Adrenal gland (tissue), 12 donors: ENCODE data around the gene E2F6. TPM values are rescaled to one million over a fixed set of nuclear protein-coding genes. Genes with fewer than 3 reads are reported as not detected.

Experiments
- DNase-seq, 7 donors: peaks; one replicate each; pipeline ENCODE4 v3.0.0-alpha.2; 2019 to 2020
- H3K27ac ChIP-seq, 5 donors: fragments of 200-600 bp; sonication (generic) in 4 of 5; 1 replicate in 3 of 5; 2 replicates in 2 of 5; pipeline versions ENCODE4 v1.5.1 to v1.8.0; 2016 to 2020; ENCODE audit warnings: mild to moderate bottlenecking in 1 of 5
- H3K27me3 ChIP-seq: fragments of 200-600 bp; 2 replicates; pipeline ENCODE4 v1.8.0; 2021
- H3K36me3 ChIP-seq, 2 donors: fragments of 200-600 bp; replicated peaks in 1 of 2; 1 replicate in 1 of 2; 2 replicates in 1 of 2; pipeline versions ENCODE4 v1.5.1 to v1.8.0; 2018 to 2022
- H3K4me1 ChIP-seq, 2 donors: fragments of 200-600 bp; replicated peaks in 1 of 2; 1 replicate in 1 of 2; 2 replicates in 1 of 2; pipeline versions ENCODE4 v1.5.1 to v1.8.0; 2018 to 2021
- H3K4me3 ChIP-seq, 4 donors: fragments of 200-600 bp; sonication (generic) in 3 of 4; one replicate each; pipeline ENCODE4 v1.5.1; 2016 to 2018
- H3K9me3 ChIP-seq, 3 donors: fragments of 200-600 bp; sonication (generic) in 1 of 3; replicated peaks in 1 of 3; 1 replicate in 2 of 3; 2 replicates in 1 of 3; pipeline versions ENCODE4 v1.5.1 to v1.8.0; 2016 to 2021
- POLR2A ChIP-seq, 2 donors: fragments of 450-650 bp; IDR thresholded peaks; one replicate each; pipeline ENCODE4 v1.6.1; 2017; ENCODE audit warnings: antibody characterized with exemption in 2 of 2, mild to moderate bottlenecking in 2 of 2, moderate library complexity in 1 of 2
- WGBS, 4 donors: extraction: QIAGEN DNeasy Blood & Tissue Kit in 2 of 4; methylation state at CpG; one replicate each; pipeline versions ENCODE4 v1.1.5 to v1.1.7; 2013 to 2017; 5-methylcytosine and 5-hydroxymethylcytosine counted together
- intact Hi-C, 2 donors: fragments of 100-400 bp; cut with DNase I; formaldehyde crosslinking; loops; one replicate each; pipeline versions ENCODE4 v1.14.1 to v1.15.0; 2022 to 2023
- polyA plus RNA-seq, 3 donors: library from polyadenylated mRNA; stranded (reverse); fragments of 200-250 nt in 2 of 3; fragments of 350-450 nt in 1 of 3; fragmentation: Illumina TruSeq in 1 of 3; extraction: RNeasy Lipid Tissue Mini Kit (QIAGEN cat#74804) in 1 of 3; gene quantifications; one replicate each; pipeline ENCODE4 v1.2.3, GENCODE V29; 2013 to 2014
- total RNA-seq, 9 donors: library from RNA; depleted of rRNA in 4 of 9; stranded (reverse); fragments of >200 nt in 4 of 9; fragments of 120-200 nt in 1 of 9; fragmentation: NEBNext Ultra II Directional in 1 of 9; extraction: Animal tissue kit (Norgen Biotek cat#: 25700) in 1 of 9; gene quantifications; one replicate each; pipeline versions ENCODE4 v1.1.0 to v1.2.4, GENCODE V29; 2013 to 2023
- TF ChIP-seq, protein P1 (sequence below), 6 experiments: fragments of 450-650 bp in 4 of 6; fragments of 200-600 bp in 2 of 6; sonication (generic) in 1 of 6; IDR thresholded peaks; 1 replicate in 5 of 6; 2 replicates in 1 of 6; pipeline versions ENCODE4 v1.5.1 to v1.8.0; 2016 to 2021; ENCODE audit warnings: antibody characterized with exemption in 6 of 6, mild to moderate bottlenecking in 2 of 6, moderate library complexity in 1 of 6
- donor health status: healthy with polysubstance abuse.
- donor health status: Bipolar disorder and iron deficiency.
- donor health status: DM: yes; HTN: yes; CAD: no.
- donor health status: DM: no; HTN: no; CAD: no.
- donor health status: DM: no; HTN: no; CAD: no.
- donor health status: DM: yes; HTN: yes; CAD: no.

The E2F6 gene
- total and polyA plus RNA-seq, 12 donors: 8.0 to 38.8 (median 12.5) TPM

DNA sequence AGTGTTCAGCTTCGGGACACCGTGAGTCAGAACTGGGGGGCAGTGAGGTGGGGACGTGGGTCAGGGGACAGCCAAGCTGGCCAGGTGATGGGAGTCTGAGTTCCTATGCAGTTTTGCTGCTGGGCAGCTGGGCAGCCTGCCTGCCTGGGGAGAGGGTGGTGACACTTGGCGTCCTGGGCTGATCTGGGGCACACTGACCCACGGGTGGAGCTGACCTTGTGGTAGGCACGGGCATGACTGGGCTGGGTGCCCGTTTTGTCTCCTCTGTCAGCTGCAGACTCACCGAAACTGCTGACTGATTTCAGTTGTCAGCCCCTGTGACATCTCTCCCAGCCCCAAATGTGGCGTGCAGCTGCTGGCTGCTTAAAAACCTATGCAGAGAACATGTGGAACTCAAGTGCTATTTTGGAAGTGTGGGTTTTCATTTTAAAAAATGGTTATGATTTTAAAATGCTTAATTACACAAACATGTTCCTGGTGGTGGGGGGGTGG, 32.6 kb upstream of the E2F6 start:
- no peaks in the 10 kb centered on the region for H3K9me3 ChIP-seq
- H3K27ac ChIP-seq: no peak overlapping the region
- H3K4me3 ChIP-seq: no peak overlapping the region
- H3K36me3 ChIP-seq: no peaks in the 10 kb centered on the region
- 6 to 21% (median 17%) methylated on average over 5 to 9 of the region's 9 CpGs for WGBS, 4 donors
- H3K27me3 ChIP-seq: no peaks in the 10 kb centered on the region
- intact Hi-C loops: no loop called here
- peak; percentile 80 to 95 (median 89) for DNase-seq
- H3K4me1 ChIP-seq: peaks cover 12 to 17% of the 10 kb centered on the region in 2 donors
- TF ChIP-seq, protein P1, sequence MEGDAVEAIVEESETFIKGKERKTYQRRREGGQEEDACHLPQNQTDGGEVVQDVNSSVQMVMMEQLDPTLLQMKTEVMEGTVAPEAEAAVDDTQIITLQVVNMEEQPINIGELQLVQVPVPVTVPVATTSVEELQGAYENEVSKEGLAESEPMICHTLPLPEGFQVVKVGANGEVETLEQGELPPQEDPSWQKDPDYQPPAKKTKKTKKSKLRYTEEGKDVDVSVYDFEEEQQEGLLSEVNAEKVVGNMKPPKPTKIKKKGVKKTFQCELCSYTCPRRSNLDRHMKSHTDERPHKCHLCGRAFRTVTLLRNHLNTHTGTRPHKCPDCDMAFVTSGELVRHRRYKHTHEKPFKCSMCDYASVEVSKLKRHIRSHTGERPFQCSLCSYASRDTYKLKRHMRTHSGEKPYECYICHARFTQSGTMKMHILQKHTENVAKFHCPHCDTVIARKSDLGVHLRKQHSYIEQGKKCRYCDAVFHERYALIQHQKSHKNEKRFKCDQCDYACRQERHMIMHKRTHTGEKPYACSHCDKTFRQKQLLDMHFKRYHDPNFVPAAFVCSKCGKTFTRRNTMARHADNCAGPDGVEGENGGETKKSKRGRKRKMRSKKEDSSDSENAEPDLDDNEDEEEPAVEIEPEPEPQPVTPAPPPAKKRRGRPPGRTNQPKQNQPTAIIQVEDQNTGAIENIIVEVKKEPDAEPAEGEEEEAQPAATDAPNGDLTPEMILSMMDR (IDR thresholded peaks at IDR 0.05): no peak
- no peak for TF ChIP-seq POLR2A (IDR thresholded peaks at IDR 0.05)

DNA sequence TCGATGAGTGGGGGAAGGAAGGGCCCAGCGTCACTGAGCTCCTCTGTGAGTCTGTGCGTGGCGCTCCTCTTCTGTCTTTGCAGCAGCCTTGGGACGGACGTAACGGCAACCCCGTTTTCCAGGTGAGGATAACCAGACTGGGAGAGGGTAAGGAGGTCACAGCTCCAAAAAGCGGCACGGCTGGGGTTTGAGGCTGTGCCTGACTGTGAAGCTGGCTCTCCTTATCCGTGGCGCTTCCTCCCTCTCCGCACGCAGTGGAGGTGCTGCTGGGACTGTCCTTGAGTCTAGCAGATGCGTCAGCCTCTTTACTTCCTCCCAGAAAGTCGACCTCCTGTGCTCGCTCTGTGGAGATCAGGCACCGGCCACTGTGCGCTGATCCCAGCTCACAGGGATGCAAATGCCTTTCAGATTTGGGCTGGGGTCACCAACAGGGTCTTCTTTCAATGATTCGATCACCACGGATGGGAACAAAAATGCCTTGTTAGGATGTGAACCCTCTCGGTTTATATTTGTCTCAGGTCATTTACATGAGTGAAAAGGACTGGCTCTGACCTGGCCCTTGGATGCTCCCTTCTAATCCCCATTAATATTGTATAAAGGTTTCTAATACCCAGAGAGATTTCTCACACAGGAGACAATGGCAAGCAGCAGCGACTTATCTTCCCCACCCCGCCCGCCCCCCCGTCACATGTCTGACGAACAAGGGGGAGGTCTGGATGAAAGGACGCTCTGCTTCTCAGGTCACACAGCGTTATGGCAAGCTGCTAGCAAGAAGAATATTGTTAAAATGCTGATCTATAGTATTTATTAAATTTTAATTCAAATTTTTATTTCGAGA, 30.1 kb upstream of the E2F6 start:
- Histone ChIP-seq H3K27ac (peak overlapping the region in 4 of 5 donors; percentile 6 to 50 (median 32)), H3K4me1 (peaks cover 12 to 17% of the 10 kb centered on the region in 2 donors), H3K9me3 (no peaks in the 10 kb centered on the region), H3K4me3 (peak overlapping the region in 1 of 4 donors; percentile 37), H3K27me3 (no peaks in the 10 kb centered on the region), H3K36me3 (no peaks in the 10 kb centered on the region)
- 28 to 41% (median 34%) methylated on average over 22 to 30 of the region's 30 CpGs for WGBS, 4 donors
- intact Hi-C loops: no loop called here
- DNase-seq: peak; percentile 65 to 83 (median 81)
- peak in 1 of 2 donors; percentile 63 for TF ChIP-seq POLR2A (IDR thresholded peaks at IDR 0.05)
- TF ChIP-seq, protein P1 (IDR thresholded peaks at IDR 0.05): no peak

DNA sequence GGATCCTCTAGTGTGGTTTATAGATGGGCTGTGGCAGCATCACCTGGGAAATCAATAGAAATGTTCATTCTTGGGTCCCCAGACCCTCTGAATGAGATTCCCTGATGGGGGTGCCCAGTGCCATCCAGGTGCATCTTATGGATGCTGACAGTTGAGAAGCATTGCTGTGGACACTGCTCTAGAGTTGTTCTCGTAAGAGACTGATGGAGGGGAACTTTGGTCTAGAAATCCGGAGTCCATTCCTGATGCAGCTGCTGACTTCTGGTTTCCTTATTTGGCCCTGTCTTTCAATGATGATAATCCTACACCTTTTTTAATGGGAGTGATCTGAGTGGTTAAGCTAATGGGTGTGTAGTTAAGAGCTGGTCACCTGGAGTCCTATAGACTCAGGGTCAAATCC, 28.3 kb upstream of the E2F6 start:
- 90 to 98% (median 95%) methylated on average over 2 of the region's 2 CpGs for WGBS, 4 donors
- no peaks in the 10 kb centered on the region for H3K27me3 ChIP-seq
- H3K4me1 ChIP-seq: peaks cover 12 to 17% of the 10 kb centered on the region in 2 donors
- DNase-seq: no peak
- H3K27ac ChIP-seq: no peak overlapping the region
- H3K36me3 ChIP-seq: no peaks in the 10 kb centered on the region
- intact Hi-C loops: no loop called here
- H3K9me3 ChIP-seq: no peaks in the 10 kb centered on the region
- no peak for TF ChIP-seq POLR2A (IDR thresholded peaks at IDR 0.05)
- TF ChIP-seq, protein P1 (IDR thresholded peaks at IDR 0.05): no peak
- no peak overlapping the region for H3K4me3 ChIP-seq

DNA sequence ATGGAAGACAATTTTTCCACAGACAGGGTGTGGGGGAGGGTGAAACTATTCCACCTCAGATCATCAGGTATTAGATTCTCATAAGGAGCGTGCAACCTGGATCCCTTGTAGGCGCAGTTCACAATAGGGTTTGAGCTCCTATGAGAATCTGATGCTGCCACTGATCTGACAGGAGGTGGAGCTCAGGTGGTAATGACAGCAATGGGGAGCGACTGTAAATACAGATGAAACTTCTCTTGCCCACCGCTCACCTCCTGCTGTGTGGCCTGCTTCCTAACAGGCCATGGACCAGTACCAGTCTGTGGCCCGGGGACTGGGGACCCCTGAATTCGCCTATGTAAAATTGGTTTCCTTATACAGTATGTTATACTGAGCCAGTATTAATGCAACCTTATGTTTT, 27.3 kb upstream of the E2F6 start:
- Histone ChIP-seq H3K9me3 (no peaks in the 10 kb centered on the region), H3K27ac (no peak overlapping the region), H3K4me1 (peaks cover 2 to 8% of the 10 kb centered on the region in 2 donors), H3K4me3 (no peak overlapping the region), H3K27me3 (no peaks in the 10 kb centered on the region), H3K36me3 (no peaks in the 10 kb centered on the region)
- TF ChIP-seq POLR2A (IDR thresholded peaks at IDR 0.05): no peak
- TF ChIP-seq, protein P1 (IDR thresholded peaks at IDR 0.05): no peak
- WGBS, 4 donors: 93 to 97% (median 94%) methylated on average over 5 to 6 of the region's 6 CpGs
- DNase-seq: no peak
- intact Hi-C loops: no loop called here
